ENCODE data around the gene FN3KRP.
A peak's percentile ranks its signal among the peaks of the same experiment; 100 is the strongest.

Gene FN3KRP

DNA sequence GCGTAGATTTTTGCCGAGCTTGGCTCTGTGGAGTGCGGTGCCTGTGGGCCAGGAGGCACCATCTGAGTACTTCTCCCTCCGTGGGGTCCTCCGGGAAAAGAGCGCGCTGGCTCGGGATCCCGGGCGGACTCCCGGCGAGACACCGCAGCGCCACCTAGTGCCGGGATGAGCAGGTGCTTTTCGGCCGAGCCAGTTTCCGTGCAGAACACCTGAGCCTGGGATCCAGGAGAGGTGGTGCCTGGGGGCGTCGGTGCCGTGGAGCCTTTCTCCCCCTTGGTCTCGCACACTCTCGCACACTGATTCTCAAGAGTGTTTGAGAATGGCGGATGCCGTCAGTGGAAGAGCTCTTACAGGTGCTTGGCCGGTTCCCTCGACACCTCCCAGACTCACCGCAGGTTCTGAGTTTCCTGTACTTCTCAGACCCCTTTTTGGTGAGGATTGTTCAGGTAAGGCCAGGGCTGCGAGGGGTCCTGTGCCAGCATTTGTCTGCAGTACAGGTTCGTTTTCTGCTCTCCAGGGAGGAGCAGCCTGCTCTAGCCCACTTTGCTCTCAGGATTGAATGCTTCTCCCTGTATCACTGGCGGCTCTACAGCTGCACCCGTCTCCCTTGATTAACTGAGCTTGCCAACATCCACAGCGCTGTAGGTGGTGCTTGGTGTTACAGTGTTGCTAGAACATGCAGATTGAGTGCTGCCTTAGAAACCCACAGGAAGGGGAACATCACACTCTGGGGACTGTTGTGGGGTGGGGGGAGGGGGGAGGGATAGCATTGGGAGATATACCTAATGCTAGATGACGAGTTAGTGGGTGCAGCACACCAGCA, 58.7 kb downstream of the FN3KRP start (continued):
- TF ChIP-seq KLF7 (tag by site-specific recombination; IDR thresholded peaks at IDR 0.05; ENCODE audit: borderline replicate concordance) (no peak), ZFP41 (tag by site-specific recombination; IDR thresholded peaks at IDR 0.05; ENCODE audit: borderline replicate concordance) (no peak), ZNF2 (tag by site-specific recombination; IDR thresholded peaks at IDR 0.05) (peak; percentile 95), ZNF624 (tag by site-specific recombination; IDR thresholded peaks at IDR 0.05) (no peak), GLIS1 (tag by site-specific recombination; IDR thresholded peaks at IDR 0.05) (0 out of 2 replicates have a peak, but pooled peaks have one; percentile 14), ZNF600 (tag by site-specific recombination; IDR thresholded peaks at IDR 0.05) (0 out of 2 replicates have a peak, but pooled peaks have one; percentile 17), ZNF654 (tag by site-specific recombination; IDR thresholded peaks at IDR 0.05; ENCODE audit: low read depth) (peak; percentile 52), ZNF169 (tag by site-specific recombination; IDR thresholded peaks at IDR 0.05) (no peak), ZNF664 (tag by site-specific recombination; IDR thresholded peaks at IDR 0.05) (no peak), ZNF155 (tag by site-specific recombination; IDR thresholded peaks at IDR 0.05) (no peak)
- TF ChIP-seq, protein P1, sequence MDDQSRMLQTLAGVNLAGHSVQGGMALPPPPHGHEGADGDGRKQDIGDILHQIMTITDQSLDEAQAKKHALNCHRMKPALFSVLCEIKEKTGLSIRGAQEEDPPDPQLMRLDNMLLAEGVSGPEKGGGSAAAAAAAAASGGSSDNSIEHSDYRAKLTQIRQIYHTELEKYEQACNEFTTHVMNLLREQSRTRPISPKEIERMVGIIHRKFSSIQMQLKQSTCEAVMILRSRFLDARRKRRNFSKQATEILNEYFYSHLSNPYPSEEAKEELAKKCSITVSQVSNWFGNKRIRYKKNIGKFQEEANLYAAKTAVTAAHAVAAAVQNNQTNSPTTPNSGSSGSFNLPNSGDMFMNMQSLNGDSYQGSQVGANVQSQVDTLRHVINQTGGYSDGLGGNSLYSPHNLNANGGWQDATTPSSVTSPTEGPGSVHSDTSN (CRISPR knock-in tag; IDR thresholded peaks at IDR 0.05), result 0 out of 2 replicates have a peak, but pooled peaks have one; percentile 40
- TF ChIP-seq, protein P2, sequence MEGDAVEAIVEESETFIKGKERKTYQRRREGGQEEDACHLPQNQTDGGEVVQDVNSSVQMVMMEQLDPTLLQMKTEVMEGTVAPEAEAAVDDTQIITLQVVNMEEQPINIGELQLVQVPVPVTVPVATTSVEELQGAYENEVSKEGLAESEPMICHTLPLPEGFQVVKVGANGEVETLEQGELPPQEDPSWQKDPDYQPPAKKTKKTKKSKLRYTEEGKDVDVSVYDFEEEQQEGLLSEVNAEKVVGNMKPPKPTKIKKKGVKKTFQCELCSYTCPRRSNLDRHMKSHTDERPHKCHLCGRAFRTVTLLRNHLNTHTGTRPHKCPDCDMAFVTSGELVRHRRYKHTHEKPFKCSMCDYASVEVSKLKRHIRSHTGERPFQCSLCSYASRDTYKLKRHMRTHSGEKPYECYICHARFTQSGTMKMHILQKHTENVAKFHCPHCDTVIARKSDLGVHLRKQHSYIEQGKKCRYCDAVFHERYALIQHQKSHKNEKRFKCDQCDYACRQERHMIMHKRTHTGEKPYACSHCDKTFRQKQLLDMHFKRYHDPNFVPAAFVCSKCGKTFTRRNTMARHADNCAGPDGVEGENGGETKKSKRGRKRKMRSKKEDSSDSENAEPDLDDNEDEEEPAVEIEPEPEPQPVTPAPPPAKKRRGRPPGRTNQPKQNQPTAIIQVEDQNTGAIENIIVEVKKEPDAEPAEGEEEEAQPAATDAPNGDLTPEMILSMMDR (tag by site-specific recombination; IDR thresholded peaks at IDR 0.05), result peak; percentile 69
- TF ChIP-seq, protein P3, sequence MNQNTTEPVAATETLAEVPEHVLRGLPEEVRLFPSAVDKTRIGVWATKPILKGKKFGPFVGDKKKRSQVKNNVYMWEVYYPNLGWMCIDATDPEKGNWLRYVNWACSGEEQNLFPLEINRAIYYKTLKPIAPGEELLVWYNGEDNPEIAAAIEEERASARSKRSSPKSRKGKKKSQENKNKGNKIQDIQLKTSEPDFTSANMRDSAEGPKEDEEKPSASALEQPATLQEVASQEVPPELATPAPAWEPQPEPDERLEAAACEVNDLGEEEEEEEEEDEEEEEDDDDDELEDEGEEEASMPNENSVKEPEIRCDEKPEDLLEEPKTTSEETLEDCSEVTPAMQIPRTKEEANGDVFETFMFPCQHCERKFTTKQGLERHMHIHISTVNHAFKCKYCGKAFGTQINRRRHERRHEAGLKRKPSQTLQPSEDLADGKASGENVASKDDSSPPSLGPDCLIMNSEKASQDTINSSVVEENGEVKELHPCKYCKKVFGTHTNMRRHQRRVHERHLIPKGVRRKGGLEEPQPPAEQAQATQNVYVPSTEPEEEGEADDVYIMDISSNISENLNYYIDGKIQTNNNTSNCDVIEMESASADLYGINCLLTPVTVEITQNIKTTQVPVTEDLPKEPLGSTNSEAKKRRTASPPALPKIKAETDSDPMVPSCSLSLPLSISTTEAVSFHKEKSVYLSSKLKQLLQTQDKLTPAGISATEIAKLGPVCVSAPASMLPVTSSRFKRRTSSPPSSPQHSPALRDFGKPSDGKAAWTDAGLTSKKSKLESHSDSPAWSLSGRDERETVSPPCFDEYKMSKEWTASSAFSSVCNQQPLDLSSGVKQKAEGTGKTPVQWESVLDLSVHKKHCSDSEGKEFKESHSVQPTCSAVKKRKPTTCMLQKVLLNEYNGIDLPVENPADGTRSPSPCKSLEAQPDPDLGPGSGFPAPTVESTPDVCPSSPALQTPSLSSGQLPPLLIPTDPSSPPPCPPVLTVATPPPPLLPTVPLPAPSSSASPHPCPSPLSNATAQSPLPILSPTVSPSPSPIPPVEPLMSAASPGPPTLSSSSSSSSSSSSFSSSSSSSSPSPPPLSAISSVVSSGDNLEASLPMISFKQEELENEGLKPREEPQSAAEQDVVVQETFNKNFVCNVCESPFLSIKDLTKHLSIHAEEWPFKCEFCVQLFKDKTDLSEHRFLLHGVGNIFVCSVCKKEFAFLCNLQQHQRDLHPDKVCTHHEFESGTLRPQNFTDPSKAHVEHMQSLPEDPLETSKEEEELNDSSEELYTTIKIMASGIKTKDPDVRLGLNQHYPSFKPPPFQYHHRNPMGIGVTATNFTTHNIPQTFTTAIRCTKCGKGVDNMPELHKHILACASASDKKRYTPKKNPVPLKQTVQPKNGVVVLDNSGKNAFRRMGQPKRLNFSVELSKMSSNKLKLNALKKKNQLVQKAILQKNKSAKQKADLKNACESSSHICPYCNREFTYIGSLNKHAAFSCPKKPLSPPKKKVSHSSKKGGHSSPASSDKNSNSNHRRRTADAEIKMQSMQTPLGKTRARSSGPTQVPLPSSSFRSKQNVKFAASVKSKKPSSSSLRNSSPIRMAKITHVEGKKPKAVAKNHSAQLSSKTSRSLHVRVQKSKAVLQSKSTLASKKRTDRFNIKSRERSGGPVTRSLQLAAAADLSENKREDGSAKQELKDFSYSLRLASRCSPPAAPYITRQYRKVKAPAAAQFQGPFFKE (tag by site-specific recombination; IDR thresholded peaks at IDR 0.05; ENCODE audit: borderline replicate concordance), result no peak
- TF ChIP-seq, protein P4, sequence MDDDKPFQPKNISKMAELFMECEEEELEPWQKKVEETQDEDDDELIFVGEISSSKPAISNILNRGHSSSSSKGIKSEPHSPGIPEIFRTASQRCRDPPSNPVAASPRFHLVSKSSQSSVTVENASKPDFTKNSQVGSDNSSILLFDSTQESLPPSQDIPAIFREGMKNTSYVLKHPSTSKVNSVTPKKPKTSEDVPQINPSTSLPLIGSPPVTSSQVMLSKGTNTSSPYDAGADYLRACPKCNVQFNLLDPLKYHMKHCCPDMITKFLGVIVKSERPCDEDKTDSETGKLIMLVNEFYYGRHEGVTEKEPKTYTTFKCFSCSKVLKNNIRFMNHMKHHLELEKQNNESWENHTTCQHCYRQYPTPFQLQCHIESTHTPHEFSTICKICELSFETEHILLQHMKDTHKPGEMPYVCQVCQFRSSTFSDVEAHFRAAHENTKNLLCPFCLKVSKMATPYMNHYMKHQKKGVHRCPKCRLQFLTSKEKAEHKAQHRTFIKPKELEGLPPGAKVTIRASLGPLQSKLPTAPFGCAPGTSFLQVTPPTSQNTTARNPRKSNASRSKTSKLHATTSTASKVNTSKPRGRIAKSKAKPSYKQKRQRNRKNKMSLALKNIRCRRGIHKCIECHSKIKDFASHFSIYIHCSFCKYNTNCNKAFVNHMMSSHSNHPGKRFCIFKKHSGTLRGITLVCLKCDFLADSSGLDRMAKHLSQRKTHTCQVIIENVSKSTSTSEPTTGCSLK (tag by site-specific recombination; IDR thresholded peaks at IDR 0.05), result no peak
- TF ChIP-seq, protein P5, sequence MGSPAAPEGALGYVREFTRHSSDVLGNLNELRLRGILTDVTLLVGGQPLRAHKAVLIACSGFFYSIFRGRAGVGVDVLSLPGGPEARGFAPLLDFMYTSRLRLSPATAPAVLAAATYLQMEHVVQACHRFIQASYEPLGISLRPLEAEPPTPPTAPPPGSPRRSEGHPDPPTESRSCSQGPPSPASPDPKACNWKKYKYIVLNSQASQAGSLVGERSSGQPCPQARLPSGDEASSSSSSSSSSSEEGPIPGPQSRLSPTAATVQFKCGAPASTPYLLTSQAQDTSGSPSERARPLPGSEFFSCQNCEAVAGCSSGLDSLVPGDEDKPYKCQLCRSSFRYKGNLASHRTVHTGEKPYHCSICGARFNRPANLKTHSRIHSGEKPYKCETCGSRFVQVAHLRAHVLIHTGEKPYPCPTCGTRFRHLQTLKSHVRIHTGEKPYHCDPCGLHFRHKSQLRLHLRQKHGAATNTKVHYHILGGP (tag by site-specific recombination; IDR thresholded peaks at IDR 0.05), result no peak
